HG03095 (cell line): ENCODE data around the gene ILKAP.

Experiments used
- ATAC-seq: cut with Tn5 transposase; IDR thresholded peaks from one replicate; pipeline ENCODE4 v1.9.1; 2021; ENCODE audit warnings: moderate library complexity; ENCODE audit not compliant: unreplicated experiment

Gene ILKAP

DNA sequence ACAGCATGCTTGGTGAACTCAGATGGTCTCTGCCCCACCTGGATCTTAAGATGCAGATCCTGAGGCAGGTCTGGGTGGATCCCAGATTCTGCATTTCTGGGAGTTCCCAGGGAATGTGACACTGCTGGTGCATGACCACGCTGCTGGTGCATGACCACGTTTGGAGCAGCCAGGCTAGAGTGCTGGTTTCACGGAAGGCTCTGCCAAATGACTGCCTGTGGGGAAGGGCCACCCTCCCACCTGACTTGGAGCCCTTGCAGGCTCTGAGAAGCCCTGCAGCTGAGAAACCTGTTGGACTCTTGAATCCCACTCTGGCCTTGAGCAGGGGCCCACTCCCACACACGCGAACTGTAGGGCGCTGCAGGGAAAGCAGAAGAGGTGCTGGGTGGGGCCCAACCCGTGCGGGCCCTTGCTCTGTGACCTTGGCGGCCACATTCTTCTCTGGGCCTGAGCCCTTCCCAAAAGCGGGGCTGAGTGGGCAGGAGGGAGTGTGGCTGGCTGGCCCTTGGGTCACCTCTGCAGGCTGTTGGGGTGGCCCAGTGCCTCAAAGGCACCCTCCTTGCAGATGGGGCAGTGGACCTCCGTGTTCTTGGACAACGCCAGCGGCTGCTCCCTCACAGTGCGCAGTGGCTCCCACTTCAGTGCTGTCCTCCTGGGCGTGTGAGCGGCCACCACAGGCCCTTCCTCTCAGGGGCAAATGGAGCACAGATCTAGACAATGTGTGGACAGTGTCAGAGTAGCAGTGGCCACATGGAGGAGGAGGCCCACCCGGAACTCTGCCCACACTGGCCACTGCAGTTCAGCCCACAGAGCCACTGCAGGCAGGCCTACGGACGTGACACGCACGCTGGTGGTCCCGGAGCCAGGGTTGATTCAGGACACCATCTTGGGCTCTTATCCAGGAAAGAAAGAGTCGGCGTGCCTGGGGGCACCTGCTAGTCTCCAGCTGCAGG is 36.8 kb downstream of the ILKAP start:
- no peak for ATAC-seq

- no peak for ATAC-seq
Observed at GRCh38 chr2:238165288-238165921, 38.1 kb downstream of the ILKAP start.

- no peak for ATAC-seq
Observed at GRCh38 chr2:238164906-238165287, 38.6 kb downstream of the ILKAP start.

DNA sequence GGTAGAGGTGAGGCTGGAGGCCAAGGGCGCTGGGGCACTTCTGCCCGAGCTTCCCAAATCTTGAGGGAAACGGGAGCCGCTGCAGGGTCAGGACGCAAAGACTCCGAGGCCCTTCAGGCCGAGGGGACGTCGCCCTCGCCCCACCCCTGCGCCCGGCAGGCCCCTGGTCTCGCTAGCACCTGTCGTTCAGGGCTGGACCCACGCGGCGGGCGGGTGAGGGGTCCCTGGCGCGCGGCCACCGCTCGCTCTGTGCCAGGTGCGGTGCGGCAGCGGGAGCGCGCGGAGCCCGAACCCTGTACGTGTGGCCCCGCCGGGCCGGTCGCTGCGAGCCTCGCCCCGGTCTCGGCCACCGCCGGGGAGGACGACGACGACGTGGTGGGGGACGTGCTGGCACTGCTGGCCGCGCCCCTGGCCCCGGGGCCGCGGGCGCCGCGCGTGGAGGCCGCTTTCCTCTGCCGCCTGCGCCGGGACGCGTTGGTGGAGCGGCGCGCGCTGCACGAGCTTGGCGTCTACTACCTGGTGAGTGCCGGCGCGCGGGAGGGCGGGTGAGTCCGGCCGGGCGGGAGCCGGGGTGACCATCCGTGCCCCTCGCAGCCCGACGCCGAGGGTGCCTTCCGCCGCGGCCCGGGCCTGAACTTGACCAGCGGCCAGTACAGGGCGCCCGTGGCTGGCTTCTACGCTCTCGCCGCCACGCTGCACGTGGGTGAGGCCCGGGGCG is 39.9 kb downstream of the ILKAP start:
- ATAC-seq, result no peak

- no peak for ATAC-seq
Observed at GRCh38 chr2:238162846-238163441, 40.6 kb downstream of the ILKAP start.

GRCh38 chr2:238162251-238162845 is 41.1 kb downstream of the ILKAP start:
- ATAC-seq, result no peak

- no peak for ATAC-seq
Observed at GRCh38 chr2:238161291-238162051, 42.0 kb downstream of the ILKAP start.

- ATAC-seq, result no peak
Observed at GRCh38 chr2:238160206-238161129, 43.0 kb downstream of the ILKAP start.

DNA sequence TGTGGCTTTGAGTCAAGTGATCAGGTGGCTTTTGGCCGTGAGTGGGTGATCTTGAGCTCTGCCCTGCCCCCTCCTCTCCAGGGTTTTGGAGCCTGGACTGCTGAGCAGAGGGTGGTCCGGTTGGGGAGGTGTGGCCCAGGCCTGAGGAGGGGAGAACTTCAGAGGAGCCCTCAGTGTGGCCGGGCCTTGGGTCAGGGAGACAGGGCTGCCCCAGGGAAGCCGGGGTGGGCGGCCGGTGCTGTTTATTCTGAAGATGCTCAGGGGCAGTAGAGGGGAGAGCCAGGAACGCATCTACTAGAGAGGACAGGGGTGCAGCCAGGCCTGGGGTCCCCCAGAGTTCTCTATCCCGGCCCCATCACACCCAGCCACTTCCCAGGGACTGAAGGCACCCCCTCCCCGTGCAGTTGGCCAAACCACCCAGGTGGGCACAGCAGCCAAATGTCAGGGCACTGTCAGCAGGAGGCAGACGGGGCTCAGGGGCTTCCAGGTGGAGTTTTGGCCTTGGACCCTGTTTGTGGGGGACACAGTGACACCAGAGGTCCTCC is 43.8 kb downstream of the ILKAP start:
- ATAC-seq, result no peak

GRCh38 chr2:238159071-238159539 is 44.4 kb downstream of the ILKAP start:
- ATAC-seq, result peak; percentile 18

DNA sequence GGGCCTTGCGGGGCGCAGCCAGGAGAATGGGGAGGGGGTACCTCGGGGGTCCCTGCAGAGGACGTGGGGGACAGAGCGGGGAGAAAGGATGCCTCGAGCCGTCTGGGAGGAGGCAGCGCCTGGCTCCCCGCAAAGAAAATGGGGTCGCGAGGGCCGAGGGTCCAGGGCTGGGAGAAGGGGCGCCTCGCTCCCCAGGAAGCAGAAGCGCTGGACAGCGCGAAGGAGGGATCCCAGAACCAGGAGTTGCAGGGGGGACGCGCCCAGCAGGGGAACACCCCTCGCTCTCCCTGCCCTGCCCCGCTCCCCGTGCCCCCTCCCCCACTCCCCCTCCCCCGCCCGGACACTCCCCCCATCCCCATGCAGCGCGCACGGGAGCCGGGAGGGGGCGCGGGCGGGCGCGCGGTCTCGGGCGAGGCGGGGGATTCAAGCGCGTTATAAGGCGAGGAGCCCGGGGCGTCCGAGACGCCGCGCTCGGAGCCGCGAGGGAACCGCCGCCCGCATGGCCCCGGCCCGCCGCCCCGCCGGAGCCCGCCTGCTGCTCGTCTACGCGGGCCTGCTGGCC is 44.9 kb downstream of the ILKAP start, which contains the start of gene ERFE:
Gene ERFE, plus strand, starts transcription at position 462 of the 562 bp plus-strand sequence. Its CDS starts 38 bp downstream, at position 500.
- peak; percentile 52 for ATAC-seq

GRCh38 chr2:238158018-238158508 is 45.4 kb downstream of the ILKAP start:
- no peak for ATAC-seq

GRCh38 chr2:238157506-238158017 is 45.9 kb downstream of the ILKAP start:
- no peak for ATAC-seq

GRCh38 chr2:238155761-238156694 is 47.5 kb downstream of the ILKAP start:
- ATAC-seq, result no peak

- no peak for ATAC-seq
Observed at GRCh38 chr2:238155051-238155760, 48.3 kb downstream of the ILKAP start.

DNA sequence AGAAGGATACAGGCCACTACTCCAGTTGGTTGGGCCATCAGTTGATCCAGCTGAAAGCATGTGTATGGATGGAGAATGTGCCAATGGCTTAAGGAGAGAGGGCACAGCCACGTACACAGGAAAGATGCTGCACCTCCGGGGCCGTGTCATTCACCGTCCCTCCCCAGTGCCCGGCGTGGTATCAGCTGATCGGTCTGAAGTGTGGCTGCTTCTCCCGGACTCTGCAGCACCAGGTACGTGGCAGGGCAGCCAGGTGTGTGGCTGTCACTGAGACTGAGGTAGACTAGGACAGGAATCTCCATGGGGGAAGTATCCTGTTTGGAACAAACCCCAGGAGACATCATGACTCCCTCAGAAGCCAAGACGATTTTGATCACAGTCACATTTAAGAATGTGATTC is 48.9 kb downstream of the ILKAP start:
- ATAC-seq, result no peak
